Measurements from ENCODE around the gene ZNF775. TPM values are rescaled to one million over a fixed set of nuclear protein-coding genes. Genes with fewer than 3 reads are reported as not detected.
A peak's percentile ranks its signal among the peaks of the same experiment; 100 is the strongest.

The ZNF775 gene
- 10 to 100 TPM in 1 of 4 donors, 1 to 10 TPM in 3; 4.6 to 11.7 (median 8.7) TPM for polyA plus RNA-seq (ENCODE audit: insufficient read length in 4 of 4)

DNA sequence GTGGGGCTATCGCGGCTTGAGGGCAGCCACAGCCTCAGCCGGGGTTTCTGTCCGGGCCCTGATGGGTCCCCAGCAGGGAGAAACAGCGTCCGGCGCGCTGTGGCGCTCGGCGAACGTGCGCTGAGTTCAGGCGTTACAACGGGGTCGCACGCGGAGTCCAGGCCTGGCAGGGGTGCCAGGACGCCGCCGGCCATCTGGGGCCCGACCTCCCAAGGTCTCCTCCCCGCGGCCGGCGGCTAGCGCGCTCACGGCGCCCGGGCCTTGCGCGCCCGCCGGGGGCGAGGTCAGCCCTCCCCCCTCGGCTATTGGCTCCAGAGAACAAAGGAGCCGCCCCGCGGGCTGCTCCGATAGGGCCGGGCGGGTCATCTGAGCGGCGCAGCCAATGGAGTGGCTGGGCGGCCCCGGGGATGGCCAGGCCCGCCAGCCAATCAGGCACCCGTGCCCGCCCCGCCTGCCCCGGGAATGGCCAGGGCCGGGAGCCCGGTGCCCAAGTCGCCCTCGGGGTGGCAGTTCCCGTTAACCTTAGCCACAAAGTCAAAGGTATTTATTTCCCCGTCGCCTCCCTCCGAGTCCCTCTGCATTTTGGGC, at the start of gene ZNF775:
ZNF775 (plus strand) TSS at position 478 of the 588 bp plus-strand sequence. CDS start 9,141 bp downstream, outside the sequence.
- peak in 3 of 4 donors; percentile 85 to 89 (median 86) for DNase-seq (ENCODE audit: low read depth in 4 of 4, low spot score in 2 of 4)

DNA sequence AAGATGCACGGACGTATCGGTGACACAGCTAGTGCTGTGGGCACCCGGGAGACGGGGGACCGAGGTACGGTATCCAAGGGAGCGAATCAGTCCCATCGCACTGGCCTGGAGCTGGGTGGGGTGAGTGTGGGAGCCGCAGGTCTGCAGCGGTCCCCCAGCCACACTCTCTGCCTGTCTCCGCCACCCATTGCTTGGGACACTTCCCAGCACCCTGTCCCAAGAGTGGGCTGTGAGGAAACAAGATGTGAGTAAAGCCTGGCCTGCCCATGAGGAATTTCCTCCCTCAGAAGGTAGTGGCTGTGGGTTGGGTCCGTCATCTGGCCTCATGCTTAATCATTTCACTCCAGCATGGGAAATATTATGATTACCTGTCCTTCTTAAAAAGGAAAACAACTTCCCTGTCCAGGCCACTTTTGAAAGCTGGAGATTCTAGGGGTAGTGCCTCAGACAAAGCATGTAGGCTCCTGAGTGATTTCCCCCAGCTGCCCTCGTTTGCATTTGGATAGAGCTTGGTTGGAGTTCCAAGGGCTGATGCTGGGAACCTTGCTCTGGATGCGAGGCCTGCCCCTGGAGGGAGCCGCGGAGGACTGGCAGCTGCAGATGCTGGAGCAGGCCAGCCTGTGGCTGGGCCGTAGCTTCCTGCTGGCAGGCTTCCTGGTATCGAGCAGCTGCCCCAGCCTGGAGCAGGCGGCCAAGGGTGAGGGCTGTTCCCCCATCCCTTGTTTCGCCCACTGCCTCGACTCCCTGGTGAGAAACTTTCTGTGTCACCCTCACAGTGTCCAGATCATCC, 49.6 kb upstream of the ZNF775 start:
- no peak for DNase-seq (ENCODE audit: low read depth in 4 of 4, low spot score in 2 of 4)

DNA sequence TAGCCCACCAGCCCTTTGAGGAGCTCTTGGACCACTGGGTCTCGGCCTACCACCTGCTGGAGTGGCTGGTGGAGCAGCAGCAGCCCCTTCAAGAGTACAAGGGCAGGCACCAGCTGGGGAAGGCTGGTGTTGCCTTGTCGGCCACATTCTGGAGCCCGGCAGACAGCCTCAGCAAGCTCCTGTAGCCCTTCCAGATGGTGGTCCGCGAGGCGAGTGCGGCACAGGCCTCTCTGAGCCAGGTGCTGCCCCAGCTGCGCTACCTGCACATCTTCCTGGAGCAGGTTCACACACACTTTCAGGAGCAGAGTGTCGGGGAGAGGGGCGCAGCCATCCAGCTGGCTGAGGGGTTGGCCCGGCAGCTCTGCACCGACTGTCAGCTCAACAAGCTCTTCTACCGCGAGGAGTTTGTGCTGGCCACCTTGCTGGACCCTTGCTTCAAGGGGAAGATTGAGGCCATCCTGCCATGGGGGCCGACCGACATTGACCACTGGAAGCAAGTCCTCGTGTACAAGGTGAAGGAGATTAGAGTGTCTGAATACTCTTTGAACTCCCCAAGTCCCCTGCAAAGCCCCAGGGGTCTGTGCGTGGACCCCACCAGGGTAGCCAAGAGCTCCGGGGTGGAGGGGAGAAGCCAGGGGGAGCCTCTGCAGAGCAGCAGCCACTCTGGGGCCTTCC, 48.8 kb upstream of the ZNF775 start:
- DNase-seq (ENCODE audit: low read depth in 4 of 4, low spot score in 2 of 4), result no peak

DNA sequence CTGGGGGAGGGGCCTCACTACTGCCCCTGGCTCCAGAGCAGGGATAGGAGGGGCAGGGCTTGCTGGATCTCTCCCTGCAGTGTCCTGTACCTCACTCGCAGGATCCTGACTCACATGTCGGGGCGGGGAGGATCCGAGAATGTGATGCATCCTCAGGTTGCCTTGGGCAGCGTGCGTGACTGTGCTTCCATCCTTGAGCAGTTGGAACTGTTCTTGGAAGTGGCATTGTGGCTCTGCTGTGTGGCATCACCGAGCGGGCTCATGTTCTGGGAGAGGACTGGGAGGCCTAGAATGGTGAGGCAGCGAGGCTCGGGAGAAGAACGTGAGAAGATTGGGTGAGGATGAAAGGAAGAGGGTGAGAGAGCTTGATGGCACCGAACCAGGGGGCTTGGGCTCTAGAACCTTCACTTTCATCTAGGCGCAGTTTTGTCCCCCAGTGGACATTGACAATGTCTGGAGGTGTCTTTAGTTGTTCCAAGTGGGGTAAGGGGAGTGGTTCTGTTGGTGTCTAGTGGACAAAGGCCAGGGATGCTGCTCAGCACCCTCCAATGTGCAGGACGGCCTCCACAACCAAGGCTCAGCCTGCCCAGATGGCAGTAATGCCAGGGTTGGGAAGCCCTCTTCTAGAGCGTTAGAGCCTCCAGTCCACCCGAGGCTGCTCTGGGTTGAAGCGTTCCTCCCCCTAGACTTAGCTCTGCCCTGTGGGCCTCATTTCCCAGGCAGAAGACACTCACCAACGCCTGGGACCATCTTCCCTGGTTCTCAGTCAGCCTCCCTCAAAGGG, 46.1 kb upstream of the ZNF775 start:
- DNase-seq (ENCODE audit: low read depth in 4 of 4, low spot score in 2 of 4), result no peak

DNA sequence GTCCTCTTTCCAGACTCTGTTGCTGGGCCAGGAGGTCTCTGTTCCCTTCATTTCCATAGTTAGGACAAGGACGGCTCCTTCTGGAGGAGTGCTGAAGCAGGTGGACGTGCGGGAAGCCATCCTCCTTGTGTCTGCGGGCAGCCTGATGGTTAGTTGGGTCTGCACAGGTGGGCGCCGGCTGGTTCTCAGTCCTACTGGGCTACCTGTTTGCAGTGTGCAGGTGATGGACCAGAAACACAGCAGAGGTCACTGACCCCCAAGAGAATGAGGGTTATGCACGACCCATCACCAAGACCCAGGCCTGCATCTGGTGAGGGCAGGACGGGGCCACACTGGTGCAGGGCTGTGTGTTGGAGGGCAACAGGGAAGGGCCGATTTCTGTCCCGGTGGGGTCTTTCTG, 45.5 kb upstream of the ZNF775 start:
- DNase-seq (ENCODE audit: low read depth in 4 of 4, low spot score in 2 of 4), result no peak

DNA sequence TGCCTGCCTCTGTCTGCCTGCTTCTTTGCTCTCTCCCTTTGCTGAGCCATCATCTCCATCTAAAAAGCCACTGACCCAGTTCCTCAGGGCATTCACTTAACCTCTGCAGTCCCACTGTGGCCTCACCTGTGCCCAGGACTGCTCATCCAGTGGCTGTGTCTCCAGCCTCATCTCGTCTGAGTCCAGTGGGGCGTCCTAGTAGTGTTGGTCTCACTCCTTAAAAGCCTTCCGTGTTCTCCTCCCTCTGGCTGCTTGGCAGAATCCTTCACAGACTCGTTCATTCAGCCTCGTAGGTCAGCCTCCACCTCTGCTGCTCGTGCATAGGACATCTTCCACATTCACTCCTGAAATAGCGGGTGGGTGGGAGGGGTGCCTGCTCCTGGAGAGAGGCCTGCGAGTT, 45.0 kb upstream of the ZNF775 start:
- DNase-seq (ENCODE audit: low read depth in 4 of 4, low spot score in 2 of 4), result no peak

DNA sequence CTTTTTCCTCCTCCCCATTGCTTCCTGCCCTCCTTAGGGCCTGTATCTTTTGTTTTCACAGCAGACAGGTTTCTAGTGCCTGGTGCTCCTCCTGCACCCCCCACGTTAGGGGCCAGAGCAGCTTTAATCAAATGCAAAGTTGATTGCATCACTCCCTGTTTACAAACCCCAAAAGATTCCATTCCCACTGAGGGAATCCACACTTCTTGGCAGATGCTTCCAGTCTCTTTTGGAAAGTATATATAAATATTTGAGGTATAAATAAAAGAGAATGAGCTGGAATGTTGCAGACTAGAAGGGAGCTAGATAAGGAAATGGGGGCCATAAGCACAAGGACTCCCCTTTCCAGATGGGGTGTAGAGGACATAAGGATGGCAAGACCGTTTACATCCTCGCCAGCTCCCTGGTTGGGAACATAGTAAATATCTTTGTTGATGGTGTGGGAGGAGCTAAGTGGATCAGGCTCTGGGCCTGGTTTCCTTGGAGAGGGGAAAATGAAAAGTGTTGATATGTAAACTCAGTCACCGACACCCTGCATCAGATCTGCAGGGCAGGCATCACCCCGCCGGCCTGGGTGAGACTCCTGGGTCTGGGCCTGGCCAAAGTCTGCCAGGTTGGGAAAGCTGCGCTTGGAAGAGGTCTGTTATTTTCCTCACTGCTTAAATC, 43.9 kb upstream of the ZNF775 start:
- DNase-seq (ENCODE audit: low read depth in 4 of 4, low spot score in 2 of 4), result no peak

DNA sequence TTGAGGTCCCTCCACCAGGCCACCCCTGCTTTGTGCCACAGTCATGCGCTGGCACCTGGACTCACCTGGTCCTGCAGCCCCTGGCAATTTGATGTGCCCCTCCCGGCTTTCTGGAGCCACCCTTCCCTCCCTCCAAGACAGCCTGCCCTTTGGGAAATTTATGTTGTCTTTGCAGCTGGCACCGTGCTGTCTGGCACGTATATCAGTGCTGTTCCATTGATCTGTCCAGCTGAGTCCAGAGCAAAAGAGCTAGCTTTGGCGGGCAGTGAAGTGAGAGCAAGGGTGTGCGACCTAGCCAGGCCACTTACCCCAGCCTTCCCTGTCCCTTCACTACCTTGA, 43.4 kb upstream of the ZNF775 start:
- DNase-seq (ENCODE audit: low read depth in 4 of 4, low spot score in 2 of 4), result no peak

DNA sequence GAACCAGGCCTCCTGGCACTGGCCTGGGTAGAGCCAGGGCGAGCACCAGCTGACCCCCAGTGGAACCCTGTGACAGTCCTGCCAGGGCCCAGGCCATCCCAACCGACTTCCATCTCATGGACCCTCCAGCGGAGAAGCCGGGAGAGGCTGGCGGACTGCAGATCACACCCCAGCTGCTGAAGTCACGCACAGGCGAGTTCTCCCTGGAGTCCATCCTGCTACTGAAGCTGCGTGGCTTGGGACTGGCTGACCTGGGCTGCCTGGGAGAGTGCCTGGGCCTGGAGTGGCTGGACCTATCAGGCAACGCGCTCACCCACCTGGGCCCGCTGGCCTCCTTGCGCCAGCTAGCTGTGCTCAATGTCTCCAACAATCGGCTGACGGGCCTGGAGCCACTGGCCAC, 42.4 kb upstream of the ZNF775 start:
- no peak for DNase-seq (ENCODE audit: low read depth in 4 of 4, low spot score in 2 of 4)

DNA sequence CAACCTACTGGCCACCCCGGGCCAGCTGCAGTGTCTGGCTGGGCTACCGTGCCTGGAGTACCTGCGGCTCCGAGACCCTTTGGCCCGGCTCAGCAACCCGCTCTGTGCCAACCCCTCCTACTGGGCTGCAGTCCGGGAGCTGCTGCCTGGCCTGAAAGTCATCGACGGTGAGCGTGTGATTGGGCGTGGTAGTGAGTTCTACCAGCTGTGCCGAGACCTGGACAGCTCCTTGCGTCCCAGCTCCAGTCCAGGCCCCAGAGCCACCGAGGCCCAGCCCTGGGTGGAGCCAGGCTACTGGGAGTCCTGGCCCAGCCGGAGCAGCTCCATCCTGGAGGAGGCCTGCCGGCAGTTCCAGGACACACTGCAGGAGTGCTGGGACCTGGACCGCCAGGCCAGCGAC, 42.0 kb upstream of the ZNF775 start:
- no peak for DNase-seq (ENCODE audit: low read depth in 4 of 4, low spot score in 2 of 4)

DNA sequence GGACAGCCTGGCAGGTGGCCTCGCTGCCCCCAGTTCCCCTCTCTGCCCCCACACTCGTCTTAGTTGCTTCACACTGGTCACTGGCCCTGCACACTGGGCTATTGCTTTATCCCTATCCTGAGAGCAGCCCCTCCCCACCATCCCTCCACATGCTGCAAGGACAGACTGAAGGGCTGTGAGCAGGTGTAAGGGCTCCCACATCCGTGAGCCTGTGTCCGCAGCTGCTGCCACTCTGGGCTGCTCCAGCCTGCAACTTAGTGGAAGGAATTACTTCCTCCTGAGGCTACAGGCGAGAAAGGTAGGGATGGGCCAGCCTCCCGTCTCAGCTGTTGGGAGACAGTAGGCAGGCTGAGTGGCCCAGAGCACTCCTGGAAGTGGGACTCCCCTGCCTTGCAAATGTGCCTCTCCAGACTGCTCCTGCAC, 41.5 kb upstream of the ZNF775 start:
- DNase-seq (ENCODE audit: low read depth in 4 of 4, low spot score in 2 of 4), result no peak

DNA sequence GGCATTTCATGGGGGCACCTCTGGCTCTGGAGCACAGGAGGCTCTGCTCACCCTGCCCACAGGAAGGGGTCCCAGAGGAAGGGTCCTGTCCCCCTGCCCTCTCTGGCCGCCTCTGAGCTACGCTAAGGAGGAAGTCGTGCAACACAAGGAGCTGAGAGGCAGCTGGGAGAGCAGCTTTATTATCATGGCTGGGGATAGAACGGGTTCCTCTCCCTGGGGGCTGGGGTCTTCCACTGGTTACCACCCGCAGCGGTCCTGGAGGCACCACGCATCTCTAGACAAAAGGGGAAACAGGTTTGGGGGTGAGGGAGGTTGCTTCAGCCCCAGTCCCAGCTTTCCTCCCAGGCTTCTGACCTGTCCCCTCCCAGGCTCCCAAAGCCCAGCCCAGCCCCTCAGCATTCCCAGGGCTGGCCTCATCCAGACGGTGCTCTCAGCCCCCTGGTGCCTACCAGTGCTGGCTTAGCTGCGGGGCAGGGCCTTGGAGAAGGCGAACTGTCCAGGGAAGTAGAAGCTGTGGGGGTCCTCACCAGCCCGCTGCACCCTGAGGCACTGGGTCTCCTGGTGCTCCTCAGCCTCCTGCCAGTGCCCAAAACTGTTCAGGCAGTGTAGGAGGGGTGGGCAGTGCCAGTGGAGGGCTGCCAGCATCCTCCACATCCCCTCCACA, 40.8 kb upstream of the ZNF775 start:
- DNase-seq (ENCODE audit: low read depth in 4 of 4, low spot score in 2 of 4), result no peak

DNA sequence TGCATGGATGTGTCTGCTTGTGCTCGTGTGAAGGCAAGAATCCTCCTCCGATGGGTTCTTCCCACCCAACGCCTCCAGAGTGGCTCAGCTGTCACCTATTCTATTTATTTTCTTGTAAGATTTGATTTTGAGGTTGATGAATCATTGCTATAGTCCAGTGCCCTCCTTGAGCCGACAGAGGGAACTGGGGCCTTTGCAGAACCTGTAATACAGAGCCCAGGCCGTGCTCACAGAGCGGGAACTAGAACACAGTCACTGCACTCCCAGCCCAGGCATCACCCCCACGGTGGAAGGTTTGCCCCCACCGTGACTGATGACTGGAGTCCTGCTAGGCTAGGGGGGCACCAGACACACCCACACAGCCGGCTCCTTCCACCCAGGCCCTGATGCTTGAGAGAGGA, 39.7 kb upstream of the ZNF775 start:
- DNase-seq (ENCODE audit: low read depth in 4 of 4, low spot score in 2 of 4), result no peak

DNA sequence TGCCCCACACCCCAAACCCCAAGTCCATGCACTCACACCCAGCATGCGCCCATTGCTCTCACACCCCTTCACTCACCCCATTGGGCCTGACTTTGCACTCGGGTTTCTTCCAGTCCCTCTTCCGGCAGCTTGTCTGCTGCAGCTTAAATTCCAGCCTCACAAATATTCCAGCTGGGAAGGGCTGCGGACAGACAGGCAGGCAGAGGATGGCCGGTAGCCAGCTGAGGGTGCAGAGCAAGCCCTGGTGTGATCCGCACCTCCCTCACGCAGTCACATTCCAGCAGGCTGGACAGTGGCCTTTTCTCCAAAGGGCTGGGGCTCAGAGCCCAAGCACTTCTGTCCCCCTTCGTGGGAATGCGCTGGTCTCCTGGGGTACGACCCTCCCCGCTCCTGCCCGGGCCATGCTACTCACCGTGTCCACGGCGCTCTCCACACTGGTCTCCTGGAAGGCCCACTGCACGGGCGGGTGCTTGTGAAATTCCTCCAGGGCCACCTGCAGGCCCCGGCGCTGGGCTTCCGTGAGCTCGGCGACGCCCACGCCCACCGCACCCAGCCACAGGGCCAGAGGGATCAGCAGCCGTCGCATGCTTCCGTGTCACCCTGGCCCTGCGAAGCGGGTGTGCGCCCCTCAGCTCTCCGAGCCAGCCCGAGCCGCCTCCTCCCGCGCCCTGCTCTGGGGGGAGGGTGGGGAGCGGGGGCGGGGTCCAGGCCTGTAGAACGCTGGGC, 38.9 kb upstream of the ZNF775 start:
- DNase-seq (ENCODE audit: low read depth in 4 of 4, low spot score in 2 of 4), result no peak

DNA sequence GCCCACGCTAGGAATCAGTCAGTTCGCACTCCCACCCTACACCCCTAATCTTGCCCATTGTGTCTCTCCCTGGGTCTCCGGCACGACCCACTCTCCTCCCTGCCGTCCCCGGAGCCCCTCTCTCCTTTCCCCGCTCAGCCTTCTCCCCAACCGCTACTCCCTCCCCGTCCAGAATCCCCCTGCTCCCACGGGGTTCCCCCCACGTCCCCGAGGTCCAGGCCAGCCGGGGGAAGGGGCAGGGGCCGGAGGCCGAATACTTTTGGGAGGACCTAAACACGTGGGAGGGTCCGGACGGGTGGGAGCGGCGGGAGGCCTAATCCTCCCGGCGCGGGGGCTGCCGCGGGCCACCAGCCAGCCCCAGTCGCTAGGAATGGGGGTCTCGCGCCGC, 38.3 kb upstream of the ZNF775 start:
- DNase-seq (ENCODE audit: low read depth in 4 of 4, low spot score in 2 of 4), result no peak

DNA sequence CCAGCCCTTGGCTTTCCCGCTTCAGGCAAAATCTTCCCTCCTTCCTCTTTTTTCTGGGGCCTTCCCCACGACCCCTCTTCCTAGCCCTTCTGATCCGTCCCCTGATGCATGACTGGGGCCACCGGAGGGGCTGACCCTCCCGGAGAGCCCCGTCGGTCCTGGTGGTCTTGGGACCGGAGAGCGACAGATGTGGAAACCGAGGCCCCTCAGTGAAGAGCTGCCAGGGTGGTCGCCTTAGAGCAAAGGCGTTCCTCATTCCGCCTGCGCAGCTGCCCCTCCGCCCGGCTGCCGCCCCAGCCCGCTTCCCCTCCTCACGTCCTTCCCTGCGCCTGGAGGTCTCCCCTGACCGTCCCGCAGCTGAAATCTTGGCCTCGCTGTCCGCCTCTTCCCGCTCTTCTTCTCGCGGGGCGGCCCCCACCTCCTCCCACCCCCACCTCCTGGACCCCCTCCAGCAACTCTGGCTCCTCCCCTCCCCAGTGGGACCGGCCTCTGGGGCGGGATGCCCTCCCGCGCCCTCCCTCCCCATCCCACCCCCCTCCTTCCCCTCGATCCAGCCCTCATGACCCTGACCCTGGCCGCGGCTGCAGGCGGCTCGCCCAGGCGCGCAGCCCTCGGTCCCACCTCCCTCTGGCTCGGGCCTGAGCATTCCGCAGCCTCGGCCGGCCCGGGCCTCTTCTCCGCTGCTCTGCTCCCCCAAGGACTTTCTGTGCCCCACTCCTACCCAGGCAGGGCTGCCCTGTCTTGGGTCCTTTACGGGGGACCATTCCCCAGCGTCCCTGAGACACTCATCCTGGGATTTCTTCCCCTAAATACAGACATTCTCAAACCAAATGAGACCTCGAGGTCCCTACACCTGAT, 37.6 kb upstream of the ZNF775 start, which contains the start of gene RARRES2:
RARRES2 (minus strand) TSS at position 367 of the 858 bp plus-strand sequence. CDS start 1,020 bp downstream, outside the sequence.
- no peak for DNase-seq (ENCODE audit: low read depth in 4 of 4, low spot score in 2 of 4)

DNA sequence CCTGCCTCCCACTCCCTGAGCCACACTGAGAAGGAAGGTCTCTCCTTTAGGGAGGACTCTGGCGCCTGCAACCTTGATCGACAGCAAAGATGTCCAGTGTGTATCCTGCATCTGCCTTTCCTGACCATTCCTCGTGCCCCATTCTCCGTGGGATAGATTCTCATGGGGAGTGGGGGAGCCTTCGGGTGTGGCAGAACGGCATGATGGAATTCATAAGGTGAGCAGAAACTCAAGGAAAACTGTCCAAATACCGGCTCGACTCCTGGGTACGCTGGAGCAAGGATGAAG, 37.1 kb upstream of the ZNF775 start:
- DNase-seq (ENCODE audit: low read depth in 4 of 4, low spot score in 2 of 4), result no peak

DNA sequence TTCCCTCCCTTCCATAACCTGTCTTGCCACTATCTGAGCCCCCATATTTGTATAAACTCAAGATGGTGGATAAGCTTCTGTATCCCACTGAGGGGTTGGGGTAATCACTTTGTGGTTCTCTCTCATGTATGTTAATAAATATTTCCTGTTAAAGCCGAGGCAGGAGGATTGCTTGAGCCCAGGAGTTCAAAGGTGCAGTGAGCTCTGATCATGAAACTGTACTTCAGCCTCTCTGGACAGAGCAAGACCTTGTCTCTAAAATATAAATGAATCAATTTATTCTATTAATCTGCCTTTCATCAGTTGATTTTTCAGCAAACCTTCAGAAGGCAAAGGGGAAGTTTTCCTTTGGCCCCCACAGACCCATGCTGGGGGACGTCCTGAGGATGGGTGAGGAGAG, 35.9 kb upstream of the ZNF775 start:
- DNase-seq (ENCODE audit: low read depth in 4 of 4, low spot score in 2 of 4), result no peak

All from left renal cortex interstitium (tissue), 4 donors.